ENCODE measurements around the gene P2RY8. TPM values are rescaled to one million over a fixed set of nuclear protein-coding genes. Genes with fewer than 3 reads are reported as not detected.

P2RY8 gene
- total RNA-seq, 1 experiment from 2014 or later, result 0.37 TPM

DNA sequence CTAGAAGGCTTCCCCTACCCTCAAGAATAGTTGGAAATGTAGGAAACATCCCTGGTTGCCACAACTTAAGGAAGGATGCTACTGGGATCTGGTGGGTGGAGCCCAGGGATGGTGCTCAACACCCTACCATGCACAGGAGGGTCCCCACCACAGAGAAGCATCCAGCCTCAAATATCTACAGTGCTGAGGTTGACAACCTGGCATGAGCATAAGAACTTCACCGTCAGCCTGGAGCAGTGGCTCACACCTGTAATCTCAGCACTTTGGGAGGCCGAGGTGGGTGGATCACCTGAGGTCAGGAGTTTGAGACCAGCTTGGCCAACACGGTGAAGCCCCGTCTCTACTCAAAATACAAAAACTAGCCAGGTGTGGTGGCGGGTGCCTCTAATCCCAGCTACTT, 60.3 kb downstream of the P2RY8 start:
- ChIA-PET POLR2A (no interaction called here), CTCF (no interaction called here)
- H3K36me3 Mint-ChIP-seq, result peaks cover 16% of the 10 kb centered on the region
- H3K4me3 Mint-ChIP-seq, result no peak overlapping the region
- no peak for DNase-seq (ENCODE audit: low spot score)
- H3K27me3 Mint-ChIP-seq (ENCODE audit: low read depth), result peaks cover 10% of the 10 kb centered on the region
- TF ChIP-seq RORB (CRISPR knock-in tag; IDR thresholded peaks at IDR 0.05) (no peak), ZNF121 (CRISPR knock-in tag; IDR thresholded peaks at IDR 0.05) (no peak), SP1 (CRISPR knock-in tag; conservative IDR thresholded peaks at IDR 0.05) (no peak), ETV6 (CRISPR knock-in tag; IDR thresholded peaks at IDR 0.05) (no peak), EMX1 (CRISPR knock-in tag; IDR thresholded peaks at IDR 0.05) (no peak), NFE2L1 (CRISPR knock-in tag; IDR thresholded peaks at IDR 0.05) (no peak), NR2C2 (CRISPR knock-in tag; IDR thresholded peaks at IDR 0.05) (no peak)
- TF ChIP-seq, protein P1, sequence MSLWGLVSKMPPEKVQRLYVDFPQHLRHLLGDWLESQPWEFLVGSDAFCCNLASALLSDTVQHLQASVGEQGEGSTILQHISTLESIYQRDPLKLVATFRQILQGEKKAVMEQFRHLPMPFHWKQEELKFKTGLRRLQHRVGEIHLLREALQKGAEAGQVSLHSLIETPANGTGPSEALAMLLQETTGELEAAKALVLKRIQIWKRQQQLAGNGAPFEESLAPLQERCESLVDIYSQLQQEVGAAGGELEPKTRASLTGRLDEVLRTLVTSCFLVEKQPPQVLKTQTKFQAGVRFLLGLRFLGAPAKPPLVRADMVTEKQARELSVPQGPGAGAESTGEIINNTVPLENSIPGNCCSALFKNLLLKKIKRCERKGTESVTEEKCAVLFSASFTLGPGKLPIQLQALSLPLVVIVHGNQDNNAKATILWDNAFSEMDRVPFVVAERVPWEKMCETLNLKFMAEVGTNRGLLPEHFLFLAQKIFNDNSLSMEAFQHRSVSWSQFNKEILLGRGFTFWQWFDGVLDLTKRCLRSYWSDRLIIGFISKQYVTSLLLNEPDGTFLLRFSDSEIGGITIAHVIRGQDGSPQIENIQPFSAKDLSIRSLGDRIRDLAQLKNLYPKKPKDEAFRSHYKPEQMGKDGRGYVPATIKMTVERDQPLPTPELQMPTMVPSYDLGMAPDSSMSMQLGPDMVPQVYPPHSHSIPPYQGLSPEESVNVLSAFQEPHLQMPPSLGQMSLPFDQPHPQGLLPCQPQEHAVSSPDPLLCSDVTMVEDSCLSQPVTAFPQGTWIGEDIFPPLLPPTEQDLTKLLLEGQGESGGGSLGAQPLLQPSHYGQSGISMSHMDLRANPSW (CRISPR knock-in tag; conservative IDR thresholded peaks at IDR 0.05; ENCODE audit: low read depth), result no peak
- TF ChIP-seq, protein P2, sequence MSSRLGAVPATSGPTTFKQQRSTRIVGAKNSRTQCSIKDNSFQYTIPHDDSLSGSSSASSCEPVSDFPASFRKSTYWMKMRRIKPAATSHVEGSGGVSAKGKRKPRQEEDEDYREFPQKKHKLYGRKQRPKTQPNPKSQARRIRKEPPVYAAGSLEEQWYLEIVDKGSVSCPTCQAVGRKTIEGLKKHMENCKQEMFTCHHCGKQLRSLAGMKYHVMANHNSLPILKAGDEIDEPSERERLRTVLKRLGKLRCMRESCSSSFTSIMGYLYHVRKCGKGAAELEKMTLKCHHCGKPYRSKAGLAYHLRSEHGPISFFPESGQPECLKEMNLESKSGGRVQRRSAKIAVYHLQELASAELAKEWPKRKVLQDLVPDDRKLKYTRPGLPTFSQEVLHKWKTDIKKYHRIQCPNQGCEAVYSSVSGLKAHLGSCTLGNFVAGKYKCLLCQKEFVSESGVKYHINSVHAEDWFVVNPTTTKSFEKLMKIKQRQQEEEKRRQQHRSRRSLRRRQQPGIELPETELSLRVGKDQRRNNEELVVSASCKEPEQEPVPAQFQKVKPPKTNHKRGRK (CRISPR knock-in tag; IDR thresholded peaks at IDR 0.05; ENCODE audit: borderline replicate concordance), result no peak
- peaks cover 4% of the 10 kb centered on the region for H3K4me1 Mint-ChIP-seq
- ATAC-seq, result no peak
- H3K27ac Mint-ChIP-seq, result no peak overlapping the region
- peaks cover 43% of the 10 kb centered on the region for H3K9me3 Mint-ChIP-seq

DNA sequence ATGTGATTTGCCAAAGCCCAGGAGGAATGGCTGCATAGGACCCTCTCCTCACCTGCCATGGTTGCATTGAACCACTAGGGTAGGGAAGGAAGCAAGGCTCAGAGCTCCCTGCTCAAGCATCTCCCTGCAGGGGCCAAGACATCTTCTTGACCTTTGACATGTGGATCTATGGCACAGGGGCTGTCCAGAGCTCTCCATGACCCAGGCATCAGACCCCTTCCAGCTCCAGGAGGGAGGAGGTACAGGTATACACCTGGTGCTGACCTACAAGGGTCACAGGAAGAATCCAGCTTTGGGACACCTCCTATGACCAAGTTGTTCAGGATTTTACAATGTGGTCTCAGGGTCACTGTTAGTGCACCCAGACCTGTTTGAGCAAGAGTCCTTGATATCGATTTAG, 61.1 kb downstream of the P2RY8 start:
- DNase-seq (ENCODE audit: low spot score), result no peak
- H3K4me3 Mint-ChIP-seq, result no peak overlapping the region

DNA sequence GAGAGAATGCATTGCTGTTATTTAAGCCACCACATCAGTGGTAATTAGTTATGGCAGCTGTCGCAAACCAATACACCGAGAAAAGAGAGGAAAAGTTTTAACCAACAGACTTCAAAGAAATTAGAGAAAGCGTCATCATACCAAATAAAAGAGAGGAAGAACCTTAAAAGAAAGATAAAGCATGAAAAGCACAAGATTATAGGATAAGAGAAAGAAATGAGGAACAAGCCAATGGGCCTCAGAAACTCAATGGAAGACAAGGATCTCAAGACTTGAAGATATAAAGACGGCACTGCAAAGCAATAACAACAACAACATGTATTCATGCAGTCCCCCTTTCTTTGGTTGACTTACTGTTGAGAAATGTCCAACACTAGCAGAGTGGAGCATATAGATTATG, 61.5 kb downstream of the P2RY8 start:
- Mint-ChIP-seq H3K27ac (no peak overlapping the region), H3K9me3 (peaks cover 43% of the 10 kb centered on the region), H3K4me1 (peaks cover 2% of the 10 kb centered on the region; the same call in 1 of the 2 replicates), H3K27me3 (ENCODE audit: low read depth) (peaks cover 10% of the 10 kb centered on the region), H3K36me3 (peaks cover 16% of the 10 kb centered on the region), H3K4me3 (no peak overlapping the region)
- no peak for ATAC-seq
- no peak for DNase-seq (ENCODE audit: low spot score)
- ChIA-PET CTCF (no interaction called here), POLR2A (no interaction called here)
- TF ChIP-seq GTF2I (CRISPR knock-in tag; conservative IDR thresholded peaks at IDR 0.05) (no peak), NFYB (CRISPR knock-in tag; conservative IDR thresholded peaks at IDR 0.05; ENCODE audit: low read depth) (no peak), CBFB (CRISPR knock-in tag; IDR thresholded peaks at IDR 0.05; ENCODE audit: low read depth) (no peak), FOXJ3 (CRISPR knock-in tag; IDR thresholded peaks at IDR 0.05; ENCODE audit: borderline replicate concordance) (no peak), TP53 (CRISPR knock-in tag; IDR thresholded peaks at IDR 0.05) (no peak), SP1 (CRISPR knock-in tag; conservative IDR thresholded peaks at IDR 0.05) (no peak)
- TF ChIP-seq, protein P3, sequence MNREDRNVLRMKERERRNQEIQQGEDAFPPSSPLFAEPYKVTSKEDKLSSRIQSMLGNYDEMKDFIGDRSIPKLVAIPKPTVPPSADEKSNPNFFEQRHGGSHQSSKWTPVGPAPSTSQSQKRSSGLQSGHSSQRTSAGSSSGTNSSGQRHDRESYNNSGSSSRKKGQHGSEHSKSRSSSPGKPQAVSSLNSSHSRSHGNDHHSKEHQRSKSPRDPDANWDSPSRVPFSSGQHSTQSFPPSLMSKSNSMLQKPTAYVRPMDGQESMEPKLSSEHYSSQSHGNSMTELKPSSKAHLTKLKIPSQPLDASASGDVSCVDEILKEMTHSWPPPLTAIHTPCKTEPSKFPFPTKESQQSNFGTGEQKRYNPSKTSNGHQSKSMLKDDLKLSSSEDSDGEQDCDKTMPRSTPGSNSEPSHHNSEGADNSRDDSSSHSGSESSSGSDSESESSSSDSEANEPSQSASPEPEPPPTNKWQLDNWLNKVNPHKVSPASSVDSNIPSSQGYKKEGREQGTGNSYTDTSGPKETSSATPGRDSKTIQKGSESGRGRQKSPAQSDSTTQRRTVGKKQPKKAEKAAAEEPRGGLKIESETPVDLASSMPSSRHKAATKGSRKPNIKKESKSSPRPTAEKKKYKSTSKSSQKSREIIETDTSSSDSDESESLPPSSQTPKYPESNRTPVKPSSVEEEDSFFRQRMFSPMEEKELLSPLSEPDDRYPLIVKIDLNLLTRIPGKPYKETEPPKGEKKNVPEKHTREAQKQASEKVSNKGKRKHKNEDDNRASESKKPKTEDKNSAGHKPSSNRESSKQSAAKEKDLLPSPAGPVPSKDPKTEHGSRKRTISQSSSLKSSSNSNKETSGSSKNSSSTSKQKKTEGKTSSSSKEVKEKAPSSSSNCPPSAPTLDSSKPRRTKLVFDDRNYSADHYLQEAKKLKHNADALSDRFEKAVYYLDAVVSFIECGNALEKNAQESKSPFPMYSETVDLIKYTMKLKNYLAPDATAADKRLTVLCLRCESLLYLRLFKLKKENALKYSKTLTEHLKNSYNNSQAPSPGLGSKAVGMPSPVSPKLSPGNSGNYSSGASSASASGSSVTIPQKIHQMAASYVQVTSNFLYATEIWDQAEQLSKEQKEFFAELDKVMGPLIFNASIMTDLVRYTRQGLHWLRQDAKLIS (CRISPR knock-in tag; IDR thresholded peaks at IDR 0.05; ENCODE audit: borderline replicate concordance), result no peak
- TF ChIP-seq, protein P2 (CRISPR knock-in tag; IDR thresholded peaks at IDR 0.05; ENCODE audit: borderline replicate concordance), result no peak

More for the DNA sequence above, 61.1 kb downstream of the P2RY8 start:
- Mint-ChIP-seq H3K36me3 (peaks cover 16% of the 10 kb centered on the region), H3K27me3 (ENCODE audit: low read depth) (peaks cover 10% of the 10 kb centered on the region), H3K9me3 (peaks cover 43% of the 10 kb centered on the region), H3K4me1 (peaks cover 2% of the 10 kb centered on the region; the same call in 1 of the 2 replicates), H3K27ac (no peak overlapping the region)
- ChIA-PET CTCF (no interaction called here), POLR2A (no interaction called here)
- no peak for ATAC-seq
- TF ChIP-seq, protein P1 (CRISPR knock-in tag; conservative IDR thresholded peaks at IDR 0.05; ENCODE audit: low read depth), result no peak
- no peak for TF ChIP-seq TEAD1 (CRISPR knock-in tag; IDR thresholded peaks at IDR 0.05)
- no peak for TF ChIP-seq RORB (CRISPR knock-in tag; IDR thresholded peaks at IDR 0.05)
- no peak for TF ChIP-seq NFE2L1 (CRISPR knock-in tag; IDR thresholded peaks at IDR 0.05)
- no peak for TF ChIP-seq ZNF219 (CRISPR knock-in tag; IDR thresholded peaks at IDR 0.05; ENCODE audit: borderline replicate concordance)
- TF ChIP-seq JAZF1 (CRISPR knock-in tag; IDR thresholded peaks at IDR 0.05), result no peak
- TF ChIP-seq ZNF263 (CRISPR knock-in tag; IDR thresholded peaks at IDR 0.05; ENCODE audit: low read depth), result no peak
- no peak for TF ChIP-seq SMAD3 (CRISPR knock-in tag; IDR thresholded peaks at IDR 0.05; ENCODE audit: borderline replicate concordance)
- TF ChIP-seq ETV6 (CRISPR knock-in tag; IDR thresholded peaks at IDR 0.05), result no peak
